HepG2 (cell line): ENCODE measurements around the gene NUSAP1.
"Not testable (repeated sequence)": the region's sequence is repeated elsewhere in the genome, so short reads cannot be mapped to it uniquely, and the experiment has no call there.

ENCODE experiments used
- BHLHE40 ChIP-seq: IDR thresholded peaks from 2 replicates; pipeline ENCODE4 v1.6.1; 2011; ENCODE audit warnings: low read length, improper control_type of control experiment
- CTCF ChIP-seq: sonication (generic); formaldehyde crosslinking; IDR thresholded peaks from 2 replicates; pipeline ENCODE4 v1.5.0; 2020; ENCODE audit warnings: mild to moderate bottlenecking, missing genetic modification reagents, moderate library complexity
- PHF8 ChIP-seq: sonication (generic); formaldehyde crosslinking; IDR thresholded peaks from 2 replicates; pipeline ENCODE4 v1.5.0; 2020; ENCODE audit warnings: missing genetic modification reagents

- TF ChIP-seq PHF8 (CRISPR knock-in tag); CTCF (CRISPR knock-in tag); BHLHE40: not testable (repeated sequence)
Measured at GRCh38 chr15:41282980-41283652, 49.6 kb upstream of the NUSAP1 start.
